Glutamatergic neuron (in vitro differentiated cells): ENCODE measurements around the gene AANAT. TPM values are rescaled to one million over a fixed set of nuclear protein-coding genes. Genes with fewer than 3 reads are reported as not detected.
"Not testable (repeated sequence)": the region's sequence is repeated elsewhere in the genome, so short reads cannot be mapped to it uniquely, and the experiment has no call there.

Source experiments
- DNase-seq: peaks from one replicate; pipeline ENCODE4 v3.0.0; 2022
- H3K27ac Mint-ChIP-seq: one replicate; pipeline ENCODE4 v1.8.0; 2020; ENCODE audit warnings: mild to moderate bottlenecking, mixed read lengths, inconsistent platforms; ENCODE audit not compliant: unreplicated experiment
- H3K27me3 Mint-ChIP-seq: one replicate; pipeline ENCODE4 v1.8.0; 2020; ENCODE audit warnings: mild to moderate bottlenecking, moderate library complexity, mixed read lengths, inconsistent platforms; ENCODE audit not compliant: unreplicated experiment
- H3K36me3 Mint-ChIP-seq: one replicate; pipeline ENCODE4 v1.8.0; 2020; ENCODE audit warnings: mild to moderate bottlenecking, mixed read lengths, inconsistent platforms; ENCODE audit not compliant: unreplicated experiment
- H3K4me1 Mint-ChIP-seq: one replicate; pipeline ENCODE4 v1.8.0; 2020; ENCODE audit warnings: mild to moderate bottlenecking, low read depth, mixed read lengths, inconsistent platforms; ENCODE audit not compliant: unreplicated experiment
- H3K4me3 Mint-ChIP-seq: one replicate; pipeline ENCODE4 v1.8.0; 2020; ENCODE audit warnings: mild to moderate bottlenecking, mixed read lengths, inconsistent platforms; ENCODE audit not compliant: unreplicated experiment
- H3K9me3 Mint-ChIP-seq: one replicate; pipeline ENCODE4 v1.8.0; 2020; ENCODE audit warnings: mild to moderate bottlenecking, moderate library complexity, mixed read lengths, inconsistent platforms; ENCODE audit not compliant: unreplicated experiment
- total RNA-seq: library from RNA; stranded (reverse); fragmentation: NEBNext Ultra II Directional; extraction: Animal tissue kit (Norgen Biotek cat#: 25700); gene quantifications from one replicate; pipeline ENCODE4 v1.2.1, GENCODE V29; 2021; ENCODE audit not compliant: unreplicated experiment
- TF ChIP-seq, protein P1 (sequence below): fragments of 200-600 bp; sonication (generic); IDR thresholded peaks from one replicate; pipeline ENCODE4 v1.5.0; 2021; ENCODE audit not compliant: partially characterized antibody, unreplicated experiment

The AANAT gene
- total RNA-seq, 1 donor from 2014 or later, result 0.39 TPM

- H3K9me3 Mint-ChIP-seq, result peaks cover 7% of the 10 kb centered on the region
- no peak overlapping the region for H3K4me3 Mint-ChIP-seq
- no peak for DNase-seq
- TF ChIP-seq, protein P1, sequence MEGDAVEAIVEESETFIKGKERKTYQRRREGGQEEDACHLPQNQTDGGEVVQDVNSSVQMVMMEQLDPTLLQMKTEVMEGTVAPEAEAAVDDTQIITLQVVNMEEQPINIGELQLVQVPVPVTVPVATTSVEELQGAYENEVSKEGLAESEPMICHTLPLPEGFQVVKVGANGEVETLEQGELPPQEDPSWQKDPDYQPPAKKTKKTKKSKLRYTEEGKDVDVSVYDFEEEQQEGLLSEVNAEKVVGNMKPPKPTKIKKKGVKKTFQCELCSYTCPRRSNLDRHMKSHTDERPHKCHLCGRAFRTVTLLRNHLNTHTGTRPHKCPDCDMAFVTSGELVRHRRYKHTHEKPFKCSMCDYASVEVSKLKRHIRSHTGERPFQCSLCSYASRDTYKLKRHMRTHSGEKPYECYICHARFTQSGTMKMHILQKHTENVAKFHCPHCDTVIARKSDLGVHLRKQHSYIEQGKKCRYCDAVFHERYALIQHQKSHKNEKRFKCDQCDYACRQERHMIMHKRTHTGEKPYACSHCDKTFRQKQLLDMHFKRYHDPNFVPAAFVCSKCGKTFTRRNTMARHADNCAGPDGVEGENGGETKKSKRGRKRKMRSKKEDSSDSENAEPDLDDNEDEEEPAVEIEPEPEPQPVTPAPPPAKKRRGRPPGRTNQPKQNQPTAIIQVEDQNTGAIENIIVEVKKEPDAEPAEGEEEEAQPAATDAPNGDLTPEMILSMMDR, result no peak
- no peaks in the 10 kb centered on the region for H3K36me3 Mint-ChIP-seq
- peaks cover 16% of the 10 kb centered on the region for H3K4me1 Mint-ChIP-seq
- no peak overlapping the region for H3K27ac Mint-ChIP-seq
- H3K27me3 Mint-ChIP-seq, result peaks cover 12% of the 10 kb centered on the region
Observed at GRCh38 chr17:76502341-76503211, 35.2 kb downstream of the AANAT start.

- DNase-seq, result no peak
- H3K9me3 Mint-ChIP-seq, result peaks cover 4% of the 10 kb centered on the region
- peaks cover 9% of the 10 kb centered on the region for H3K27me3 Mint-ChIP-seq
- H3K36me3 Mint-ChIP-seq, result no peaks in the 10 kb centered on the region
- peaks cover 2% of the 10 kb centered on the region for H3K4me1 Mint-ChIP-seq
- TF ChIP-seq, protein P1, result no peak
- H3K27ac Mint-ChIP-seq, result no peak overlapping the region
- no peak overlapping the region for H3K4me3 Mint-ChIP-seq
Observed at GRCh38 chr17:76504117-76504516, 36.7 kb downstream of the AANAT start.

DNA sequence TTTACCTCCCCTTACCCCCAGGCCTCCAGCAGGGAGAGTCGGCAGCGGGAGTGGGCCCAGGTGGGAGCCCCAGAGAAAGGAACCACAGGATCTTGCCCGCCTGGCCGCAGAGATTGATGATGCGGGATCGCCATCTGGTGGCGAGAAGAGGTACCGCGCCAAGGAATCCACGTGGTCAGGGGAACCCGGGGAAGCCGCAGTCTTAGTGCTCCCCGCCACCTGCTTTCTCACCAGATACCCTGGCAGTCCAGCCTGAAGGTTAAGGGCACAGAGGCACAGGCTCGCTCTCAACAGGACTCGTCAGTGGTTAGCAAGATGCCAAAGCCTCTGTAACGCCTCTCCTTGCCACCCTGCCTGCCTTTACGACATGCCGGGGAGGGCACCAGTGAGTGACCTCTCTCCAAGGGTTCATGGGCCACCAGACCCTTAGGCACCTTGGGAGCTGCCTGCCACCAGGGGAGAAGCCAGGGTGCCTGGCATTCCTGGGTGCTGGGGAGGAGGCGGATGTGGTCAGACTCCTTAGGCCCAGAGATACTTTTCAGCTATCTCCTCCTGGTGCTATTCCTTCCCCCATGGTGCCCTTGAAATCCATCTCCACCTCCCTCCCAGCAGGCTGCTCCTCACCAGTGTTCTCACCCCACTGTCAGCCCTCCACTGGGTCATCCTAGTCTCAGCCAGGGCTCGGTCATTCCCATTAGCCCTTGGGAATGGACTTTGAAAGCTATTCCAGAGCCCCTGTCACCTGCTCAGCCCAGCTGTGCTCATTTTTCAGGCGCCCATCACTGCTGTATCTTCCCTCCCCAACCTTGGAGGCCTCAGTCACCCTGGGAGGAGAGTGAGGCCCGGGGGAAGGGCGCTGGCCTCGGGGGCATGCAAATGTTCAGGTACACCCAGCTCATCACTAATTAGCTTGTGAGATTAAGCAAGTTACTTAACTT is 39.3 kb downstream of the AANAT start:
- peak; percentile 88 for DNase-seq
- Mint-ChIP-seq H3K4me3 (no peak overlapping the region), H3K4me1 (no peaks in the 10 kb centered on the region), H3K9me3 (peaks cover 2% of the 10 kb centered on the region), H3K27ac (no peak overlapping the region), H3K27me3 (peaks cover 3% of the 10 kb centered on the region), H3K36me3 (no peaks in the 10 kb centered on the region)
- TF ChIP-seq, protein P1, result peak; percentile 96

DNA sequence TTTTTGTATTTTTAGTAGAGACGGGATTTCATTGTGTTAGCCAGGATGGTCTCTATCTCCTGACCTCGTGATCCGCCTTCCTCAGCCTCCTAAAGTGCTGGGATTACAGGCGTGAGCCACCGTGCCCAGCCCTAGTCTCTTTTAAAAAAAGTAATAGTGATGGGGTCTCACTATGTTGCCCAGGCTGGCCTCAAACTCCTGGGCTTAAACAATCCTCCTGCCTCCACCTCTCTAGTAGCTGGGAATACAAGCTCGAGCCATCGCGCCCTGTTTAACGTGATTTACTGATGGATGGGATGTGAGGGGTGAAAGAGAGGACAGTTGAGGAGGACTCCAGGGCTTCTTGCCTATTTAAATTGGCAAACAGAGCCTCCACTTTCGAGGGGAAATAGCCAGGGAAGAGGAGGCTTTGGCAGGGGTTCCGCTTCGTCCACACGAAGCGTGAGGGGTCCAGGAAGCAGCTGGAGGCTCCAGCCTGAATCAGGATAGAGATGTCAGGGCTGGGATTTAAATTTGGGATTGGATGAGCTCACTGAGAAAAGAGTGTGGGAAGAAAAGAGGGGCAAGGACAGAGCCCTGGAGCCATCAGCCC is 41.2 kb downstream of the AANAT start:
- H3K36me3 Mint-ChIP-seq, H3K27ac Mint-ChIP-seq, H3K4me1 Mint-ChIP-seq, H3K9me3 Mint-ChIP-seq, H3K4me3 Mint-ChIP-seq, H3K27me3 Mint-ChIP-seq, DNase-seq: not testable (repeated sequence)

GRCh38 chr17:76510831-76511244 is 43.4 kb downstream of the AANAT start:
- no peaks in the 10 kb centered on the region for H3K36me3 Mint-ChIP-seq
- TF ChIP-seq, protein P1, result no peak
- H3K27me3 Mint-ChIP-seq, result peaks cover 2% of the 10 kb centered on the region
- no peaks in the 10 kb centered on the region for H3K4me1 Mint-ChIP-seq
- no peak for DNase-seq
- H3K4me3 Mint-ChIP-seq, result no peak overlapping the region
- H3K9me3 Mint-ChIP-seq, result peaks cover 3% of the 10 kb centered on the region
- no peak overlapping the region for H3K27ac Mint-ChIP-seq
